Measurements from ENCODE around the gene SESTD1.

Gene SESTD1

GRCh38 chr2:179268277-179268925, 3.8 kb upstream of the SESTD1 start:
- H3K9me2 ChIP-seq (ENCODE audit: low read depth, low read length) = no peaks in the 10 kb centered on the region
- H3K4me3 ChIP-seq (ENCODE audit: low read depth, low read length, poor library complexity, severe bottlenecking) = no peak overlapping the region
- H3K36me3 ChIP-seq (ENCODE audit: insufficient read depth, low read length) = no peaks in the 10 kb centered on the region
- no peaks in the 10 kb centered on the region for H3K27me3 ChIP-seq (ENCODE audit: insufficient read depth, low read length)
- no peaks in the 10 kb centered on the region for H3K9me3 ChIP-seq (ENCODE audit: low read length)
- no peaks in the 10 kb centered on the region for H3F3A ChIP-seq (ENCODE audit: insufficient read depth, low read length)
- H3K79me2 ChIP-seq (ENCODE audit: insufficient read depth, low read length) = no peaks in the 10 kb centered on the region
- H3K4me1 ChIP-seq (ENCODE audit: insufficient read depth, low read length, severe bottlenecking) = peaks cover 12% of the 10 kb centered on the region
- TF ChIP-seq CTCF (IDR thresholded peaks at IDR 0.05; ENCODE audit: low read length) (no peak), EZH2 (IDR thresholded peaks at IDR 0.05; ENCODE audit: borderline replicate concordance, low read length) (no peak)
- H2AFZ ChIP-seq (ENCODE audit: low read length) = no peak overlapping the region
- H4K20me1 ChIP-seq (ENCODE audit: insufficient read depth, low read length) = no peaks in the 10 kb centered on the region
- no peak overlapping the region for H3K4me2 ChIP-seq (ENCODE audit: low read length)
- no peak overlapping the region for H3K27ac ChIP-seq (ENCODE audit: low read depth, low read length, poor library complexity, severe bottlenecking)
- no peak overlapping the region for H3K9ac ChIP-seq (ENCODE audit: low read length)

GRCh38 chr2:179266271-179266670, 1.6 kb upstream of the SESTD1 start:
- Histone ChIP-seq H3K79me2 (ENCODE audit: insufficient read depth, low read length) (peaks cover 3% of the 10 kb centered on the region; the same call in 1 of the 2 replicates), H3F3A (ENCODE audit: insufficient read depth, low read length) (no peaks in the 10 kb centered on the region), H3K27ac (ENCODE audit: low read depth, low read length, poor library complexity, severe bottlenecking) (no peak overlapping the region), H3K9me2 (ENCODE audit: low read depth, low read length) (no peaks in the 10 kb centered on the region), H3K4me2 (ENCODE audit: low read length) (no peak overlapping the region), H2AFZ (ENCODE audit: low read length) (no peak overlapping the region), H3K4me3 (ENCODE audit: low read depth, low read length, poor library complexity, severe bottlenecking) (no peak overlapping the region), H3K36me3 (ENCODE audit: insufficient read depth, low read length) (peaks cover 8% of the 10 kb centered on the region; the same call in 1 of the 2 replicates), H4K20me1 (ENCODE audit: insufficient read depth, low read length) (no peaks in the 10 kb centered on the region), H3K27me3 (ENCODE audit: insufficient read depth, low read length) (no peaks in the 10 kb centered on the region), H3K9me3 (ENCODE audit: low read length) (0 out of 2 replicates have a peak, but pooled peaks cover 4% of the 10 kb centered on the region), H3K4me1 (ENCODE audit: insufficient read depth, low read length, severe bottlenecking) (peaks cover 20% of the 10 kb centered on the region), H3K9ac (ENCODE audit: low read length) (no peak overlapping the region)
- TF ChIP-seq CTCF (IDR thresholded peaks at IDR 0.05; ENCODE audit: low read length) = no peak
- no peak for TF ChIP-seq EZH2 (IDR thresholded peaks at IDR 0.05; ENCODE audit: borderline replicate concordance, low read length)

DNA sequence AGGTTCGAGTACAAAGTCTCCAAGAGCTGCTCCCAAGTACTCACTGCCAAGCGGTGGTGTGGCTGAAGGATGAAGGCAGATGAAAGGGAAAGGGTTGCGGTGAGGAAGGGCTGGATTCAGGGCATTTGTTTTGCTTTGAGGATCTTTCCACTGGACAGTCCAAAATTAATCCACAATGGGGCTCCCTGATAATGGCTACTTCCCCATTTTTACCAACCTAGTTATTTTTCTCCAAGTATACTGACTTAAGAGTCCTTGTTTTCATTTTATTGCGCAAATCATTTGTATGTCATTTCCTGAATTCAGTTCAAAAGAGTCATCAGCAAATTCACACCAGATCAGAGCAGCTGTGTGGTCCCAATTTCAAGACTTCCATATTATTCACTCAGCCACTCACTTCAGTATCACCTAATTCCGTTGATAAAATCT, 464 bp upstream of the SESTD1 start:
- Histone ChIP-seq H3K4me3 (ENCODE audit: low read depth, low read length, poor library complexity, severe bottlenecking) (peak overlapping the region; percentile 89), H2AFZ (ENCODE audit: low read length) (peak overlapping the region; percentile 66), H3K9ac (ENCODE audit: low read length) (peak overlapping the region; percentile 82), H3K36me3 (ENCODE audit: insufficient read depth, low read length) (peaks cover 10% of the 10 kb centered on the region; the same call in 1 of the 2 replicates), H3K4me1 (ENCODE audit: insufficient read depth, low read length, severe bottlenecking) (peaks cover 20% of the 10 kb centered on the region), H3F3A (ENCODE audit: insufficient read depth, low read length) (no peaks in the 10 kb centered on the region), H3K9me3 (ENCODE audit: low read length) (0 out of 2 replicates have a peak, but pooled peaks cover 4% of the 10 kb centered on the region), H3K4me2 (ENCODE audit: low read length) (peak overlapping the region; percentile 90), H3K27me3 (ENCODE audit: insufficient read depth, low read length) (no peaks in the 10 kb centered on the region), H3K27ac (ENCODE audit: low read depth, low read length, poor library complexity, severe bottlenecking) (no peak overlapping the region), H4K20me1 (ENCODE audit: insufficient read depth, low read length) (no peaks in the 10 kb centered on the region), H3K79me2 (ENCODE audit: insufficient read depth, low read length) (peaks cover 3% of the 10 kb centered on the region; the same call in 1 of the 2 replicates), H3K9me2 (ENCODE audit: low read depth, low read length) (no peaks in the 10 kb centered on the region)
- TF ChIP-seq EZH2 (IDR thresholded peaks at IDR 0.05; ENCODE audit: borderline replicate concordance, low read length) = no peak
- TF ChIP-seq CTCF (IDR thresholded peaks at IDR 0.05; ENCODE audit: low read length) = no peak

Measured in OCI-LY1 (cell line).